NT2/D1 (cell line): Measurements from ENCODE around the gene CDCP1.

Experiments used
- DNase-seq: peaks from one replicate; pipeline ENCODE4 v3.0.0-alpha.2; 2011; ENCODE audit warnings: low read depth, low spot score
- H3K27me3 ChIP-seq: 2 replicates; pipeline ENCODE4 v1.6.0; 2011; ENCODE audit warnings: mild to moderate bottlenecking; ENCODE audit not compliant: insufficient read length, insufficient read depth
- H3K36me3 ChIP-seq: 2 replicates; pipeline ENCODE4 v1.6.1; 2011; ENCODE audit warnings: mild to moderate bottlenecking, low read length, mixed read lengths; ENCODE audit not compliant: insufficient read depth, insufficient read length
- H3K4me1 ChIP-seq: 2 replicates; pipeline ENCODE4 v1.5.1; 2011; ENCODE audit not compliant: insufficient read depth, insufficient read length
- H3K4me3 ChIP-seq: 2 replicates; pipeline ENCODE4 v1.5.1; 2011; ENCODE audit warnings: low read depth; ENCODE audit not compliant: insufficient read length
- H3K9ac ChIP-seq: 2 replicates; pipeline ENCODE4 v1.6.0; 2011; ENCODE audit warnings: low read depth; ENCODE audit not compliant: insufficient read length
- H3K9me3 ChIP-seq: 2 replicates; pipeline ENCODE4 v1.5.1; 2011; ENCODE audit warnings: mild to moderate bottlenecking, low read length; ENCODE audit not compliant: insufficient read depth
- SUZ12 ChIP-seq: IDR thresholded peaks from 2 replicates; pipeline ENCODE4 v1.6.1; 2011; ENCODE audit not compliant: insufficient read length, insufficient read depth; ENCODE audit errors: extremely low read depth
- YY1 ChIP-seq: IDR thresholded peaks from 2 replicates; pipeline ENCODE4 v1.6.1; 2011; ENCODE audit not compliant: insufficient read length, insufficient read depth
- ZNF274 ChIP-seq: IDR thresholded peaks from 2 replicates; pipeline ENCODE4 v1.6.1; 2011; ENCODE audit warnings: mild to moderate bottlenecking, low read depth, low read length

The CDCP1 gene

DNA sequence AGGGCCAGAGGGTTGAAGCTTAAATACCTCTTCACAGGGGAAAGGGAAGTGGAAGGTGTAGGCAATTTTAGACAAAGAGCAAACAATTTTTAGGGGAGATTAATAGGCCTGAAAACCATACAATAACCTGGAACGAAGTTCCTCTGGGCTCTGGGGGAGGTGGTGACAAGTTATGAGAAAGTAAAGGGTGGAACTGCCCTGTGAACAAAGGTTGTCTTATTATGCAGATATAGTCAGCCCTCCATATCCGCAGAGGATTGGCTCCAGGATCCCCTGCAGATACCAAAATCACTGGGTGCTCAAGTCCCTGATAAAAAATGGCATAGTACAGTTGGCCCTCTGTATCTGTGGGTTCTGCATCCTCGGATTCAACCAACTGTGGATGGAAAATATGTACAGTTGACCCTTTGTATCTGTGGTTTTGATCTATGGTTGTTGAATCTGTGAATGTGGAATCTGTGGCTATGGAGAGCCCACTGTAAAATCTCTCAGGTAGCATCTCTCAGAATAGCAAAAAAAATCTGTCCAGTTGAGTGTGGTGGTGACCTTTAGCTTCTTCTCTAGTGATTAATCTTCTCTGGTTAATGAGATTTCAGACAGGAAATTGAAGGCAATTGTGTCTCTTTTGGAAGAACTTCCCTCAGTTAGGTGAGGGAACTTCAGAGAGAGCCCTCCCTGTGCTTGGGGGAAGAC, 79.9 kb downstream of the CDCP1 start:
- Histone ChIP-seq H3K9me3 (no peaks in the 10 kb centered on the region), H3K4me3 (no peak overlapping the region), H3K36me3 (no peaks in the 10 kb centered on the region), H3K9ac (no peak overlapping the region), H3K27me3 (peaks cover 2% of the 10 kb centered on the region), H3K4me1 (no peaks in the 10 kb centered on the region)
- DNase-seq = no peak
- TF ChIP-seq YY1 = no peak
- TF ChIP-seq ZNF274 = no peak
- TF ChIP-seq SUZ12 = no peak

- DNase-seq = no peak
- Histone ChIP-seq H3K9me3 (no peaks in the 10 kb centered on the region), H3K27me3 (peaks cover 2% of the 10 kb centered on the region), H3K36me3 (no peaks in the 10 kb centered on the region), H3K4me3 (no peak overlapping the region), H3K4me1 (no peaks in the 10 kb centered on the region), H3K9ac (no peak overlapping the region)
- TF ChIP-seq YY1 (no peak), ZNF274 (no peak), SUZ12 (no peak)
Observed at GRCh38 chr3:45065373-45065720, 80.8 kb downstream of the CDCP1 start.

DNA sequence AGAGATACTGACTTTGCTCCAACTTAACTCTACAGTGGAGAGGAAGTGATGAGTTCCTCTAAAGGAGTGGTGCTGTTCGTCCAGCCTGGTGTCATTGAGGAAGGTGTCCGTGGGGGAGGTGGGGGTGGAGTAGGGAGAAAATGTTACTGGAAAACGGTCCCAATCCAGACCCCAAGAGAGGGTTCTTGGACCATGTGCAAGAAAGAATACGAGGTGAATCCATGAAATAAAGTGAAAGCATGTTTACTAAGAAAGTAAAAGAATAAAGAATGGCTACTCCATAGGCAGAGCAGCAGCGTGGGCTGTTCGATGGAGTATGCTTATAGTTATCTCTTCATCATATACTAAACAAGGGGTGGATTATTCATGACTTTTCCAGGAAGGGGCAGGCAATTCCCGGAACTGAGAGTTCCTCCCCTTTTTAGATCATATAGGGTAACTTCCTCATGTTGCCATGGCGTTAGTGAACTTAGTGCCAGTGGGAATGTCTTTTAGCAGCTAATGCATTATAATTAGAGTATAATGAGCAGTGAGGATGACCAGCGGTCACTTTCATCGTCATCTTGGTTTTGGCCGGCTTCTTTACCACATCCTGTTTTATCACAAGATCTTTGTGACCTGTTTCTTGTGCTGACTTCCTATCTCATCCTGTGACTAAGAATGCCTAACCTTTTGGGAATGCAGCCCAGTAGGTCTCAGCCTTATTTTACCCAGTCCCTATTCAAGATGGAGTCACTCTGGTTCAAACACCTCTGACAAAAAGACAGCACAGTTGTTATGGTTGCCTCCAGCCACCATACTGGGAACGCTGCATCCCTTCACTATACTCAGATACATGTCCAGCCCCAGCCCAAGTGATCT, 81.4 kb downstream of the CDCP1 start:
- no peak for DNase-seq
- H3K9ac ChIP-seq = no peak overlapping the region
- H3K27me3 ChIP-seq = peaks cover 2% of the 10 kb centered on the region
- TF ChIP-seq ZNF274 (no peak), YY1 (no peak), SUZ12 (no peak)
- H3K4me3 ChIP-seq = no peak overlapping the region
- H3K4me1 ChIP-seq = no peaks in the 10 kb centered on the region
- no peaks in the 10 kb centered on the region for H3K36me3 ChIP-seq
- H3K9me3 ChIP-seq = no peaks in the 10 kb centered on the region

- H3K36me3 ChIP-seq = no peaks in the 10 kb centered on the region
- peaks cover 13% of the 10 kb centered on the region for H3K27me3 ChIP-seq
- no peaks in the 10 kb centered on the region for H3K4me1 ChIP-seq
- H3K4me3 ChIP-seq = no peak overlapping the region
- H3K9ac ChIP-seq = no peak overlapping the region
- DNase-seq = no peak
- H3K9me3 ChIP-seq = no peaks in the 10 kb centered on the region
- no peak for TF ChIP-seq ZNF274
- no peak for TF ChIP-seq YY1
- no peak for TF ChIP-seq SUZ12
Observed at GRCh38 chr3:45062697-45063070, 83.5 kb downstream of the CDCP1 start.

- Histone ChIP-seq H3K9ac (no peak overlapping the region), H3K36me3 (no peaks in the 10 kb centered on the region), H3K4me3 (no peak overlapping the region), H3K9me3 (no peaks in the 10 kb centered on the region), H3K27me3 (peaks cover 13% of the 10 kb centered on the region), H3K4me1 (peaks cover 3% of the 10 kb centered on the region)
- no peak for DNase-seq
- TF ChIP-seq ZNF274 (no peak), SUZ12 (no peak), YY1 (no peak)
Observed at GRCh38 chr3:45060165-45060892, 85.8 kb downstream of the CDCP1 start.

DNA sequence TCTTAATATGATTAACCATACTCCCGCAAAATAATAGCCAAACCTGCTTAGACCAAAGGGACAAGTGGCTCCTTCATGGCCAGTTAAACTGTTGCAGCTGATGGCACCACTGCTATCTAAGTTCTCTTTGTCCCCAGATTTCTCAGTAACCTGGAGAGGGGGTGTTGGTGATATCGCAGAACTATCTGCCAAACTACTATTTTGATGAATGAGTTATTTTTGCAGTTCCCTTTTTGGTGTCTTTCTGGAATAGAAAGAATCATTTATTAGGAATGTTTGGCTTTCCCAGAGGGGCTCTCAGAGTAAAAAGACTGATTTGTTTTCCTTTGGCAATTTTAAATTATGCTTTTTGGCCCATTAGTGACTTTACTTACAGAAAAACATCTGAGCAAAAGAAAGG, 87.0 kb downstream of the CDCP1 start:
- H3K9me3 ChIP-seq = no peaks in the 10 kb centered on the region
- DNase-seq = no peak
- TF ChIP-seq SUZ12 (no peak), YY1 (no peak), ZNF274 (no peak)
- no peaks in the 10 kb centered on the region for H3K36me3 ChIP-seq
- peaks cover 3% of the 10 kb centered on the region for H3K4me1 ChIP-seq
- no peak overlapping the region for H3K9ac ChIP-seq
- peaks cover 13% of the 10 kb centered on the region for H3K27me3 ChIP-seq
- no peak overlapping the region for H3K4me3 ChIP-seq

DNA sequence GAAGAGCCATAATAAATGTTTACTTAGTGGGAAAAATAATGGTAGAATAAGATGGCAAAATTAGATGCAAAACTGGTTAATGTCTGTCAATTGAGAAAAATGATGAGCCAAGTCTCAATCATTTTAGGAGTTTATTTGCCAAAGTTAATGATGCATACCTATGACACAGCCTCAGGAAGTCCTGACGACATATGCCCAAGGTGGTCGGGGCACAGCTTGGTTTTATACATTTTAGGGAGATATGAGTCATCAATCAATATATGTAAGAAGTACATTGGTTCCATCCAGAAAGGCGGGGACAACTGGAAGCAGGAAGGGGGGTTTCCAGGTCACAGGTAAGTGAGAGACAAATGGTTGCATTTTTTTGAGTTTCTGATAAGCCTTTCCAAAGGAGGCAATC, 88.6 kb downstream of the CDCP1 start:
- peaks cover 3% of the 10 kb centered on the region for H3K4me1 ChIP-seq
- no peaks in the 10 kb centered on the region for H3K36me3 ChIP-seq
- no peak overlapping the region for H3K9ac ChIP-seq
- DNase-seq = no peak
- TF ChIP-seq ZNF274 (no peak), SUZ12 (no peak), YY1 (no peak)
- H3K27me3 ChIP-seq = peaks cover 13% of the 10 kb centered on the region
- no peaks in the 10 kb centered on the region for H3K9me3 ChIP-seq
- H3K4me3 ChIP-seq = no peak overlapping the region
